HG02938 (cell line): ENCODE results near the gene KAT14.
"Not testable (repeated sequence)": the region's sequence is repeated elsewhere in the genome, so short reads cannot be mapped to it uniquely, and the experiment has no call there.

ENCODE experiments used
- ATAC-seq: cut with Tn5 transposase; IDR thresholded peaks from one replicate; pipeline ENCODE4 v1.9.1; 2021; ENCODE audit warnings: mild to moderate bottlenecking, moderate library complexity; ENCODE audit not compliant: unreplicated experiment

KAT14 gene

GRCh38 chr20:18137412-18138265 lies at the start of gene KAT14, which contains the start of gene PET117:
Gene KAT14, plus strand, starts transcription at chr20:18137863. Its CDS starts 4,798 bp downstream, at chr20:18142661.
Gene PET117, plus strand, starts transcription at chr20:18137863. Its CDS starts 93 bp downstream, at chr20:18137956.
- ATAC-seq, result peak; percentile 80

GRCh38 chr20:18088298-18088697 lies 49.4 kb upstream of the KAT14 start:
- not testable (repeated sequence) for ATAC-seq

- not testable (repeated sequence) for ATAC-seq
These were observed 48.8 kb upstream of the KAT14 start for GRCh38 chr20:18088841-18089240.

GRCh38 chr20:18090044-18090443 lies 47.6 kb upstream of the KAT14 start:
- ATAC-seq, result no peak

- ATAC-seq, result no peak
These were observed 47.2 kb upstream of the KAT14 start for GRCh38 chr20:18090477-18090876.

- ATAC-seq, result no peak
These were observed 46.0 kb upstream of the KAT14 start for GRCh38 chr20:18091623-18092022.

GRCh38 chr20:18092890-18093289 lies 44.8 kb upstream of the KAT14 start:
- no peak for ATAC-seq

- no peak for ATAC-seq
These were observed 44.3 kb upstream of the KAT14 start for GRCh38 chr20:18093388-18093787.

GRCh38 chr20:18094191-18094590 lies 43.5 kb upstream of the KAT14 start:
- no peak for ATAC-seq

GRCh38 chr20:18100569-18100968 lies 37.1 kb upstream of the KAT14 start:
- not testable (repeated sequence) for ATAC-seq

- ATAC-seq, result no peak
These were observed 36.4 kb upstream of the KAT14 start for GRCh38 chr20:18101125-18101810.

- no peak for ATAC-seq
These were observed 34.2 kb upstream of the KAT14 start for GRCh38 chr20:18103497-18103896.

- no peak for ATAC-seq
These were observed 29.3 kb upstream of the KAT14 start for GRCh38 chr20:18108326-18108725.

GRCh38 chr20:18128574-18128973 lies 9.1 kb upstream of the KAT14 start:
- not testable (repeated sequence) for ATAC-seq

- ATAC-seq, result no peak
These were observed 5.0 kb upstream of the KAT14 start for GRCh38 chr20:18132663-18133062.

- ATAC-seq, result no peak
These were observed 3.7 kb upstream of the KAT14 start for GRCh38 chr20:18133962-18134361.

GRCh38 chr20:18138266-18138582 lies 561 bp downstream of the KAT14 start:
- ATAC-seq, result no peak

- ATAC-seq, result no peak
These were observed 1.2 kb downstream of the KAT14 start for GRCh38 chr20:18138639-18139583.

GRCh38 chr20:18139832-18140231 lies 2.2 kb downstream of the KAT14 start:
- ATAC-seq, result no peak

GRCh38 chr20:18144541-18145099 lies 7.0 kb downstream of the KAT14 start:
- ATAC-seq, result no peak

GRCh38 chr20:18154342-18154741 lies 16.7 kb downstream of the KAT14 start:
- no peak for ATAC-seq
